RPMI8226 (cell line): ENCODE results near the gene SNAP47.

Experiments
- DNase-seq: peaks from one replicate; pipeline ENCODE4 v3.0.0-alpha.2; 2015

SNAP47 gene

GRCh38 chr1:227769936-227770494 lies 34.8 kb downstream of the SNAP47 start:
- no peak for DNase-seq

DNA sequence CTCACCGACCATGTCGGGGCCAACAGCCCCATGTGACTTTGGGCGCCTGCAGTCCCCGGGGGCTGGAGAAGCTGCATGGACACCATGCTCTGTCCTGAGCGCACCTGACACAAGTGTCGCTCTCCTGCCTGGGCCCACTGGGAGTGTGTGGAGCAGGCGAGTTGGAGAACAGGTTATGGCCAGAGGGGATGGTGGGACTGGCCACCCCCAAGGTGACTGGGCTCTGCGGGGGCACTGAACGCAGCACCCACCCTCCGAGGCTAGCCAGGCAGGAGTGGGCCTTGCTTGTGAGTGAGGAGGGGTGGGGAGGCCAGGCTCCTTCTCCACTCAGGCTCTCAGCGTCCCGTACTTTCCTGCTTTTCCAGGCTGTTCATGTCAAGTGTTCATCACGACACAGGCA lies 35.6 kb downstream of the SNAP47 start:
- no peak for DNase-seq

- DNase-seq: no peak
These were observed 36.1 kb downstream of the SNAP47 start for GRCh38 chr1:227771326-227771725.

- DNase-seq: no peak
These were observed 36.5 kb downstream of the SNAP47 start for GRCh38 chr1:227771771-227772170.

GRCh38 chr1:227773558-227773957 lies 38.3 kb downstream of the SNAP47 start:
- no peak for DNase-seq

DNA sequence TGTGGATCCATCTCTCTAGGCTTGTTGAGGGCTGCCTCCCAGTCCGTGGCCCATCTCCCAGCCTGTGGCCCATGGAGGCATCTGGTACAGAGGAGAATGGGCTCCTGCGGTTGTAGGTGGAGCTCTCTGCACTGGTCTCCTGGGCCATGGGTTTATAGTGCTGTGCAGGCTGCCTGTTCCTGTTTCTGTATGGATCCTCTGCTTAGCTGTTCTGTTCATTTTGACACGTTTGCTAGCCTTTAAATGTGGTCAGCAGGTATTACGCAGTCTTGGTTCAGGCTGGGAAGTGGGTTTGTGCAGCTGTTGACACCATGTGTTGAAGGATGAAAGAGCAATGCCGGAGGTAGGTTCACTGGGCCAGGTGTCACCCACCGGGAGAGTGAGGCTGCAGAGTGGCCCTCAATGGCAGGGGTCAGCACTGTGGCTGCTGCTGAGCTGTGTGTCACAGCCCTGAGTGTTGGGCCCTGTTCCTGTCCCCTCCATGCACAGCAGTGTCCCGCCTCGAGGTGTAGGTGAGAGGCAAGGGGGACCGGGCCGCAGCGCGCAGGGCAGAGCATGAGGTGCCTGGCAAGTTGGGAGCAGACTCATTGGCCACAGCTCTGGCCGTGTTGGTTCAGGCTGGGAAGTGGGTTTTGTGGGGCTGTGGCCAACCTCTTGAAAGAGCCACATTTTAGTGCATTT lies 39.0 kb downstream of the SNAP47 start:
- DNase-seq: no peak

DNA sequence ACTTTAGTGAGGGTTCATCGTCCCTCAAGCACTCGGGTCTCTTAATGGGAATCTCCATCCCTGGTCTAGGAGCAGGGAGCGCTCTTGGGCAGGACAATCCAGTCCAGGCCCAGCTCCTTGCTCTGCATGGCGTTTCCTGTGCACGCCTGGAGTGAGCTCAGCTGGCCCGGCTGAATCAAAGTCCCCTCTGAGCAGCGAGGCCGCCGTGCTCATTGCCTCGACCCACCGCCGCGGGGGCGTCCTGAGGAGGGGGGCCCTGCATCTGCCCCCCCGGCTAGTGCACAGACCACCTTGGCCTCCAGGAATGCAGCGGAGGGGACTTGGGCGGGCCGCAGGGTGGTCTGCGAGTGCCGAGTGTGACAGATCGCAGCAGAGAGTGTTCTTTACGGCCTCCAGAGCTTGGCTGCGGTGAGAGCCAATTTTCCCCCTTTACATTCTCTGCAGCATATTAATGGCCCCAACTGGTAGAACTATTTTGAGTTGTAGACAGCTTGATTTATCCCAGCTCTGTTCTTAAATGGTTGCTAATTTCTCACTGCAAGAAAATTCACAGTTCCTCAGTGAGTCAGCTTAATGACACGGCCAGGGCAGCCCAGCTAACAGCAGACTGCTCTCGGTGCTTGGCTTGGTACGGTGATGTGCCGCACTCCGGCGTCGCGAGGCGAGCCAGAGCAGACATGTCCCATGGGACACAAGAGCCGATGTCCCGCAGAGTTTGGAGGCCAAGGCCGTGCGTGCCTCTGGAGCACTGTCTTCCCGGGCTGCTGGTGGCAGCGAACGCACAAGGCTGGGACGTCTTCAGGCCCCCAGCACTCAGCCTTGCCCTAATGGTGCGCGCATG lies 39.8 kb downstream of the SNAP47 start:
- DNase-seq: no peak

- no peak for DNase-seq
These were observed 40.6 kb downstream of the SNAP47 start for GRCh38 chr1:227775841-227776240.

DNA sequence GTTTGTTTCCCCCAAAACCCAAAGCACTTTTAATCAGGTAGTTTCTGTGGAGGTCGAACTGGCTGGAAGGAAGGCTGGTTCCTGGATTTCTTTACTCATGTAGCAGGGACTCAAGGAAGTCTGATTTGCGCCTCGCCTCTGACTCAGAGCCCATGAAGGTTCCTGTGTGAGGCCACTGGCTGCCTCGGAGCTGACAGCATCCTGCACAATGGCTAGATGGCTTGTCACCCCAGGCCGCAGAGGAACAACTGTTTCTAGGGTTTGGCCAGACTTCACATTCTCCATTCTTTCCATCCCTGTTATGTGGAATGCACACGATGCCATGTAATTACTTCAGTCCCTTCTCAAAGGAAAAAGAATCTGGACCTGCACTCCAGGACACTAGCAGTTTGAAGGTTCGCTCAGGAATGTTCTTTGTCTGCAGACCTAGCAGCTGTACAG lies 41.1 kb downstream of the SNAP47 start:
- DNase-seq: no peak

DNA sequence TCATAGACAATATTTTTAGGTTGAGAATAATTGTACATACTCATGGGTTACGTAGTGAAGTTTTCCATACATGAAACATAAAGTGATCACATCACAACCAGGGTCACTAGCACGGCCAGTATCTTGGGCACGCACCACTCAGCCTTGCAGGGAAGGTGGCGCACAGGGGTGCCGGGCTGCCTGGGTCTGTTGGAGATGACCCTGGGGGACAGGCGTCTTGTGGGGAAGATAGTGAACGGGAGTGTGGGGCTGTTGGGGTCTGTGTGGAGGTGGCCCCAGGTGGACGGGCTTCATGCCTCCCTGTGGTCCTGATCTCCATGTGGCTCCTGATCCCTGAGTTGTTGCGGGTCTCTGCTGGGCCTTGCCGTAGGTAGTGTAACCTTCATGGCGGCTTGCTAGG lies 41.9 kb downstream of the SNAP47 start:
- no peak for DNase-seq

- no peak for DNase-seq
These were observed 42.4 kb downstream of the SNAP47 start for GRCh38 chr1:227777646-227778045.

DNA sequence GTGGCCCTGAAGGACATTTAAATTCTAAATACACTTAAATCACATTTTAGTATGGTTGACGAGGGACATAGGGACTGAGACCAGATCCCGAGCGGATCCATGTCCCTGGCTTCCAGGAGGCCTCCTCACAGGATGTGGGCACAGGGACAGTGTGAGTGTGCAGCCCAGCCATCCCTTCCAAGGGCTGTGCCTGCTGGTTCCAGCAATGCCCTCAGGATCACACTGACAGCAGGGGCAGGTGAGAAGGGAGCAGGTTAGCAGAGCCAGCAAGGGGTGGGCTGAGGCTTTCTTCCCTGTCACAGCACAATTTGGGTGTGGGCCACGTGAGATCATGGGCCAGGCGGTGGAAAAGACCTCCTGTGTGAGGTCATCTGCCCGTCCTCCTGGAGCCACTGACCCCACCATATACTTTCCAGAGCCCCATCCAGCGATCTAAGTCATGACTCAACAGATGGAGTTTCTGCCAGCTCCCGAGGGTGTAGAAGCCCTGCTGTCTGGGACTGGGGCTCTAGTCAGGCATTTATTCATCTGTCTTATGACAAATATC lies 43.2 kb downstream of the SNAP47 start:
- no peak for DNase-seq

GRCh38 chr1:227779021-227779441 lies 43.8 kb downstream of the SNAP47 start:
- no peak for DNase-seq

GRCh38 chr1:227779685-227780084 lies 44.5 kb downstream of the SNAP47 start:
- DNase-seq: no peak

DNA sequence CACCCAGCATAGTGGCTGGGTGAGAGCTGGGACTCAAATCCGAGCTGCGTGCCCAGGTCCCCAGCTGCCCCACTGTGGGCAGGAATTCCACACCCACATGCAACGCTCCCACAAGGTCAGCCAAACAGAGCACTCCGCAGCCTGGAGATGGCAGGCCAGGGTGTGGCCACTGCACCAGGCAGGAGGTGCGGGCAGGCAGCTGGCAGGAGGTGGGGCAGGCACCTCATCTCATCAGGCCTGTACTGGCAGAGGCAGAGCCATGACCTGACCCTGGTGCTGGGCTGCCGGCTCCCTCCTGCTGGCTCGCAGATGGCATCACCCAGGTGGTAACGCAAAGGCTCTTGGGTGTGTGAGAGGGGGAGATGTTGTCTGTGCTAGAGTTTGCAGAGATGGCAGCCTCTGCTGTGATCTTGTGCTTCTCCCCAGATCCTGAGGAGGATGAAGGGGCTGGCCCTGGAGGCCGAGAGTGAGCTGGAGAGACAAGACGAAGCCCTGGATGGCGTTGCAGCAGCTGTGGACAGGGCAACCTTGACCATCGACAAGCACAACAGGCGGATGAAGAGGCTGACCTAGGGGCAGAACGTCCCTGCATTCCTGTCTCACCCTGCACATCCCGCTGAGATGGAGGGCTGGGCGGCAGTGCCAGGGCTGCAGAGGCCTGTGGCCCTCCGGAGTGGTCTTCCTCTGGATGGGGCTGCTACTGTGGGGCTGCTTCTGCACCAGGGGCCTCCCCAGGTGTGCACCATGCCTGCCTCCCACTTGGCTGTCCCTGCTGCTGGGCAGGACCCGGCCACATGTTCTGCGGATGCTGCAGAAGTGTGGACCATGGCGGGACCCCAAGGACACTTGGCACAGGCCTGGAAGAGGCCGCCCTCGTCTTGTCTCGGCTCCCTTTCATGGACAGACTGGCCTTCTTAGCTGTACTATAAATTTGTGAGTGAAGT lies 45.1 kb downstream of the SNAP47 start:
- no peak for DNase-seq

GRCh38 chr1:227781314-227781930 lies 46.2 kb downstream of the SNAP47 start:
- no peak for DNase-seq

DNA sequence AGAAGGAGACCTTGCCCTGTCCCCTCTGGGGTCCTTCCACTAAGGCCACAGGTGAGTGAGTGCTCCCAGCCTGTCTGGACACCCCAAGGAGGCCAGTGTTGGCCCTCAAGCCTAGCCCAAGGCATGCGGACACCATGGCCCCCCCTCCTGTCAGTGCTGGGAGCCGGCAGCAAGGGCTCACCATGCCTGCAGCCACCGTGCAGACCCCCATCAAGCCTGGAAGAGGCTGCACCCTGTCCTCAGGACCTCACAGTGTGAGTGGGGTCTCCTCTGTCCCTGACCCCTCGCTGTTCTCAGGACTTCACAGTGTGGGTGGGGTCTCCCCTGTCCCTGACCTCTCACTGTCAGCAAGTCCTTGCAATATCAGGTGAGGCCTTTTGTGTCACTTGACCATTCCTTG lies 47.0 kb downstream of the SNAP47 start:
- no peak for DNase-seq

DNA sequence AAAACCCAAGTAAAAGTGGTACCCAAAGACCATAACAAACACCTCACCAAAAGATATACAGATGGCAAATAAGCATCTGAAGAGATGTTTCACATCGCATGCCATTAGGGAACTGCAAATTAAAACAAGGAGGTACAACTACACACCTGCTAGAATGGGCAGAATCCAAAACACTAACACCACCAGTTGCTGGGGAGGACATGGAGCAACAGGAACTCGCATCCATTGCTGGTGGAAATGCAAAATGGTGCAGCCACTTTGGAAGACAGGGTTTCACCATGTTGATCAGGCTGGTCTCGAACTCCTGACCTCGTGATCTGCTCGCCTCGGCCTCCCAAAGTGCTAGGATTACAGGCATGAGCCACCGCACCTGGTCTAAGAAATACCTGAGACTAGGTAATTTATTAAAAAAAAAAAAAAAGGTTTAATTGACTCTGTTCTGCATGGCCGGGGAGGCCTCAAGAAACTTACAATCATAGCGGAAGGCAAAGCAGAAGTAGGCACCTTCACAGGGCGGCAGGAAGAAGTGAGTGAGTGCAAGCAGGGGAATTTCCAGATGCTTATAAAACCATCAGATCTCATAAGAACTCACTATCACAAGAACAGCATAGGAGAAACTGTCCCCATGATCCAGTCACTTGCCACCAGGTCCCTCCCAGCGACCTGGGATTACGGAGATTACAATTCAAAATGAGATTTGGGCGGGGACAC lies 50.0 kb downstream of the SNAP47 start:
- DNase-seq: no peak

DNA sequence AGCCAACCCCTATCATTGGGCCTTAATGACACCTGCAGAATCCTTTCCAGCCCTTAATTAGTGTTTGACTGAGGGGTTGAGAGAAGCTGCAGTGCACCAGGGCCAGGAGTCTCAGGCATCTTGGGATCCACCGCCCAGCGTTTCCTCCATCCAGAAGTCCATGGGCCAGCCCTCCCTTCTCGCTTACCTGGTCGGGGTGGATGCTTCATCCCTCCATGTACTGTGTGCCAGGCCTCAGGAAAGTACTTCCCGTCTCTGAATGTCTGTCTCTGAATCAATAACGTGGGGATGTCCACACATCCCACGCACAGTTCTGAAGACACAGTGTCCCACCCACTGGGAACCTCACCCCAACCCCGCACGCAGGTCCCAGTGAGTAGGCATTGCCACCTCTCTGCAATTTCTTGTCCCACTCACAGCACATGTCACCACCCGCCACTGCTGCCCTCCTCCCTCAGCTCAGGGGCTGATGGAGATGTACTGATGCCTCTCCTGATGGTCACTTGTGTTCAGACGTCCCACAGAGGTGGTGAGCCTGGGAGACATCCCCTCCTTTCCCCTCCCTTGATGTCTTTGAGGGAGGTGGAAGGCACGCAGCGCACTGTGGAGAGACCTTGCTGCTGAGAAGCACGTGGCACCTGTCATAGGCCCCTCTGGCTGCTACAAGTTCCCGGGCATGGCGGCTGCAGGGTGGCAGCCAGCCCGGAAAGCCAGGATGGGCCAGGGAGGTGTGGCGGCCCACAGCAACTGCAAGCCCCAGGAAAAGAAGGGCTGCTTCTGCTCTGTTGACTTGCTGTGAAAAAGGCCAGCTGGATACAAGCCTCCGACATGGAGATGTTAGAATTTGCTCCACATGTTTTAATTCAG lies 50.8 kb downstream of the SNAP47 start:
- no peak for DNase-seq
